HG02678 (cell line): ENCODE data around the gene KLHL14.

Experiments
- ATAC-seq: cut with Tn5 transposase; IDR thresholded peaks from one replicate; pipeline ENCODE4 v1.9.1; 2021; ENCODE audit warnings: mild to moderate bottlenecking, moderate library complexity; ENCODE audit not compliant: unreplicated experiment

The KLHL14 gene

GRCh38 chr18:32724071-32724749 is 48.6 kb downstream of the KLHL14 start:
- ATAC-seq: no peak

DNA sequence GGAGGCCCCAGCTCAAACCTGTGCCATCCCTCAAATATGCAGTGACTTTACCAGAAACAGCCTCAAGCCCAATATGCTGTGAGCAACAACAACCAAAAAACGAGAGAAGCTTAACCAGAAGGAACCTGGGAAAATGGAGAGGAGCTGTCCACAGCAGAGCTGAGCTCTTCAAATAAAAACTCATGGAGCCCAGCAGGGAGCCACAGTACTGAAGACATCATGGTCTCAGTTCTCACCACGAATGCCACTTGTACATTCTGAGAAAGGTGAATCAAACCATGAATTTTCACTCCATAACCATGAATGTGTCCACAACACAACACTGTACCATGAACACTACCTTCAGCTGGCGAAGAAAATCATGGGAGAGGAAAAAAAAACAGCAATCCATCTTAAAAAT is 50.5 kb downstream of the KLHL14 start:
- ATAC-seq: no peak

GRCh38 chr18:32717126-32717525 is 55.7 kb downstream of the KLHL14 start:
- ATAC-seq: no peak

DNA sequence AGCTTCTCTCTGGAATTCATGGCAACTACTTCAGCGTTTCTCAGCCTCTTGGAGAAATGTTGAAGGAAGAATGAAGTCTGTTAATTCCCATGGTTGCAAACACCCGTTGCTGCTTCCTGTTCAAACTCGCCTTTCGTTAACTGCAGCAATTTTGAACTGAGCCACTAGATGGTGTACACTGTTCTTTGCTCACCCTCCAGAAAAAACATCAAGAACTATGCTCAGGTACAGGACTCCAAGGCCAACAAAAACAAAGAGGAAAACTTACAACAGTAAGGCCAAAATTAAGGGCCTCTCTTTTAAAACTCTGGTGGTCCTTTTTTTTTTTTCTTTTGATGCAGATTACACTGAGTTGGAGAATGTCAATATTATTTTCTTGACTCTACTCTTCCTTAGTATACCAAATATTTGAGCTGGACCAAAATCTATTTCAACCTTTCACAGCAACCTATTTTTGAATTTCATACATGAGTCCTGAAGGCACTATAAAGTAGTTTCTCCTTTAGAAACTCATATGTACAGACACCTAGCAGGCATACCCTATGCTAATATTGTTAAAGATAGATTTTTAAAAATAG is 58.2 kb downstream of the KLHL14 start:
- peak; percentile 99 for ATAC-seq

- no peak for ATAC-seq
Measured at GRCh38 chr18:32712860-32713259, 60.0 kb downstream of the KLHL14 start.

DNA sequence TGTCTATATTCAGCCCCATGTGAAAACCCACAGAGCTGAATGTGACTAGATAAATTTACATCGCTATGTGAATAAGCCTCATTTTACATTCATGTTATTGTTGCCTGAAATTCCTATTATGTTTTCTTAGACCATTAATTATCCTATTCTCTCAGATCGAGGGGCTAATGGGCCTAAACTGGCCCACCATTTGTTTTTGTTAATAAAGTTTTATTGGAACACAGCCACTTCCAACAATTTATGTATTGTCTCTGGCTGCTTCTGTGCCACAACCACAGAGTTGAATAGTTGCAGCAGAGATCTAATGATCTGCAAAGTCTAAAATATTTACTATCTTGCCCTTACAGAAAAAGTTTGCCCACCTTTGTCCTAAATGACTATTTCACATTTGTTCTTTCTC is 61.0 kb downstream of the KLHL14 start:
- ATAC-seq: no peak

DNA sequence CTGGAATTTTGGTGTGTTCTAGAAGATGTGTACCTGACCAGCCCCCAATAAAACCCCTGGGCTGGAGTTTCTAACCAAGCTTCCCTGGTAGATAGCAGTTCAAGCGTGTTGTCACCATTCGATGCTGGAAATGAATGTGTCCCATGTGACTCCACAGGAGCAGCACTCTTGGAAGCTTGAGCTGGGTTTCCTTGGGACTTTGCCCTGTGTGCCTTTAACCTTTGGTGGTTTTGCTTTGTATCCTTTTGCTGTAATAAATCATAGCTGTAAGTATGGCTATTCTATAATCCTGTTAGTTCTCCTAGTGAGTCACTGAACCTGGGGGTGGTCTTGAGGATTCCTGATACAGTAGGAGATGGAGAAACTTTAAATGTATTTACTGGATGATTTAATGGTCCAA is 65.2 kb downstream of the KLHL14 start:
- no peak for ATAC-seq

DNA sequence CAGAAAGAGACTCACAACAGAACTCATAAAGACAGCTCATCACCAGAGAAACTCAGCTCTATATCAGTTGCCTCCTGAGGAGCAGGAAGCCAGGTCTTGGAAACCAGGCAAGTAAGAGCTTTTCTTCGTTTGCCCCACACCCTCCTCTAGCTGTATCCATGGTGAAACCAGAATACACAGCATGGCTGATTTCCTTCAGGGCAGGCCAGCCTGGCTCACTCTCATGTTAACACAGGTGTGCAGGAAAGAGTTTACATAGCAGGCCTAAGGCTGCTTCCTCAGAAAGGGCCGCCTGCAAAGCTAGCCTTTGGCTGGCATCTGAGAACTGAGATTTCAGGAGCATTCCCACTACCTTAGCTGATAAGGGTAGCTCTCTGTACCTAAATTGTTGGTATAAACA is 65.7 kb downstream of the KLHL14 start:
- no peak for ATAC-seq

GRCh38 chr18:32701313-32701712 is 71.5 kb downstream of the KLHL14 start:
- no peak for ATAC-seq

- ATAC-seq: no peak
Measured at GRCh38 chr18:32698153-32698552, 74.7 kb downstream of the KLHL14 start.

DNA sequence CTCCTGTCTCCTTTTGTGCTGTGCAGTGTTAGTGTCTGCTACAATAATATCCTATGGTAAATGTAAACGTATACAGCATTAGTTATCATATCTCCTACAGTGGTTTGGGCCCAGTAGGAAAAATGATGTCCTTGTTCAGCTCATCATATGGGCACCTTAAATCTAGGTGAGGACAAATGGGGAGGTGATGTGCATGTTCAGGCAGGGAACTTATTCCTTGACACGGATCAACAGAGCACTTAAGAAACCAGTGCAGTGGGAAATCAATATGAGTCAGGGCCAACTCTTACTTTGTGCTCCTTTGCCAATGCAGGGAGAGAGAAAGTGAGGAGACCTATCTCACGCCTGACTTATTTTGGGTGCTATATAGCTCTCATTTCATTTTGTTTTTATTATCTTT is 76.4 kb downstream of the KLHL14 start:
- no peak for ATAC-seq

DNA sequence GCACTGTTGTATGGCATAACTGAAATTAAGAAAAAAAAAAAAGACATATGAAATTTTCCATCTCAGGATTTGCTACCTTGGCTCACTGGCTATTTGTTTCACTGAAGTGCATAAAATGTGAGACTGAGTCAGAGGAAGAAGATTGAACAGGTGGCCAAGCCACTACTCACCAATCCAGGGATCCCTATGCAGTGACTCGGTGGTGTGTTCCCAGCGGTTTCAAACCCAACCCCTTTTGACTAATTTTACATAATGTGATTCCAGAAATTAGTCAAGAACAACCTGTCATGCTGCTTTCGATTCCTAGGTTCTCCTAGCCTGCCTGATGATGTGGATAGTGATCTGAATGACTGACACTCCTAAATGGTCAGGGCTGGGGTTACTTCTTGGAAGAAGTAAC is 77.3 kb downstream of the KLHL14 start:
- no peak for ATAC-seq

GRCh38 chr18:32688821-32689220 is 84.0 kb downstream of the KLHL14 start:
- no peak for ATAC-seq

DNA sequence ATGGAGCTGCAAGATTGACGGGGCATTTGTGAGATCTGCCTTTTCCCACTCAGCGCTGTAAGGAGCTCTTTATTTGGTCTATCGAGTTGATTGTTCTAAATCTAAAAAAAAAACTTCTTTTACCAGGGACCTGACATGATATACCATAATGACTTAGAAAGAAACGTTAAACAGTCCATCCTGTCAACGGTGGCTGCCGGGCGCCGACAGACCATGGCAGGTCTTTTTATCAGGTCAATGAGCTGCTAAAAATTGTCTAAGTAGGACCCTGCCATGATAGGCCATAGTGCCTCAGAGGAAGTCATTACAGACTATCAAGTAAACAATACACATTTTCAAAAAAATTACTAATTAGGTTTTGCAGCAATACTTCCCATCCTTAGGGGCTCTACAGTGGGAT is 87.9 kb downstream of the KLHL14 start:
- ATAC-seq: no peak

DNA sequence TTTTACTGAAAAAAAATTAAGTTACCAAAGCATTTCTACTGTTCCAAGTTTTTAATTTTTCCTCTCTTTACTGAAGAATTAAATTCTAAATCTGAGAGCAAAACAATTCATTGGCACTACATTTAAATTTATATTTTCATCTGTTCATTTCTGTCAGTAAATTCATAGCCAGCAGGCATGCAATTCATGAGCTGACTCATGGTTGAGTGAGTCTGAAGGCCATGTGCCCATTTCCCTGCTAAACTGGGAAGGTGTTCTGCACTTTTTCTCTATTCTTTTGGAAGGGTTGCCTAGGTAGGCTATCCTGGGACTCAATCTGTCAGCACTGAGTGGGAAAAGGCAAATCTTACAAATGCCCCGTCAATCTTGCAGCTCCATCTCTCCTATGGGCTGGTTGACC is 88.7 kb downstream of the KLHL14 start:
- no peak for ATAC-seq

- no peak for ATAC-seq
Measured at GRCh38 chr18:32683044-32683443, 89.8 kb downstream of the KLHL14 start.

- ATAC-seq: no peak
Measured at GRCh38 chr18:32677578-32677977, 95.2 kb downstream of the KLHL14 start.

GRCh38 chr18:32674491-32674890 is 98.3 kb downstream of the KLHL14 start:
- ATAC-seq: no peak

DNA sequence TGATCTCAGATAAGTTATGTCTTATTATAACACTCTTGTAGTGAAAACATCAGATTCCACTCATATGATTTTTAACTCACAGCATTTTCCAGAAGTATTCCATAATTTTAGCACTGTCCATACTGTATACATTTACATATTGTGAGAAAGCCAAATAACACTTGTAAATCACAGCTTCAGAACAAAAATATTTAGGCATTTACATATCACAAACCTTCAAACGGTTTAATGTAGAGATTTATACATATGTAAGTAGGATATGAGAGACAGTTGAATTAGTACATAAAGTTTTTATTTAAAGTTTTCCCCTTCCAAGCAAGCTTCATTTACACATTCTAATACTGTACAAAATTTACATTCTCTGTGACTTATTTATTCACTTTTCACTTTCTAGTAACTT is 100.4 kb downstream of the KLHL14 start:
- ATAC-seq: no peak

DNA sequence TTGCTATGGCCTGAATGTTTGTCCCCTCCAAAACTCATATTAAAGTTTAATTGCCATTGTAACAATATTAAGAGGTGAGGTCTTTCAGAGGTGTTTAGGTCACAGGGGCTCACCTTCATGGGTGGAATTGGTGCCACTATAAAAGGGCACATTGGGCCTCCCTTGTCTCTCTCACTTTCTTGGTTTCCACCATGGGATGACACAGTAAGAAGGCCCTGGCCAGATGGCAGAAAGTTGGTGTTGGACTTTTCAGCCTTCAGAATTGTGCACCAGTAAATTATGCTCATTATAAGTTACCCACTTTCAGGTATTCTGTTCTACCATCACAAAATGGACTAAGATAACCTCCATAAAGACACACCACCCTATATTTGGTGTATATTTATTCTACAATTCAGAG is 102.1 kb downstream of the KLHL14 start:
- ATAC-seq: no peak

- peak; percentile 48 for ATAC-seq
Measured at GRCh38 chr18:32669549-32670165, 103.2 kb downstream of the KLHL14 start.

DNA sequence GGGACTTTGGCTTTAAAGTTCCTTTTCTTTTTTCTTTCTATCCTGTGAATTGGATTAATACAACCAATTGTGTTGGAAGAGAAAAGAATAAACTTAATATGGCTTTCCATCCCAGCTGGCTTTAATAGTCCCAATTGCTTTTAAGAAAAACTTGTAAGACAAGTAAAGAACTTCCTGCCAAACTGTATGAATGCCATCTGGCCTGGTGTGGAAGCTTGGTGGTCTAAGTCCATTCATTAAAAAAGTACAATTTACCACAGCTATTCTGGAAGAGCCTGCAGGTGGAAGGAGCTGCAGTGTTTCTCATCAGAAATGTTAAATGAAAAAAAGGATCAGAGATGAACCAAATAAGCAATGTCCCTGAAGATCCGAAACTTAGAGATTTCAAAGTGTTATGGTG is 103.9 kb downstream of the KLHL14 start:
- no peak for ATAC-seq
